Karpas-422 (cell line): ENCODE results near the gene OR2Y1. TPM values are rescaled to one million over a fixed set of nuclear protein-coding genes. Genes with fewer than 3 reads are reported as not detected.
"Not testable (repeated sequence)": the region's sequence is repeated elsewhere in the genome, so short reads cannot be mapped to it uniquely, and the experiment has no call there.

Experiments used
- DNase-seq: peaks from one replicate; pipeline ENCODE4 v3.0.0-alpha.2; 2015
- H2AFZ ChIP-seq: fragments of 200-600 bp; sonication (generic); 2 replicates; pipeline ENCODE4 v1.6.1; 2014; ENCODE audit warnings: antibody characterized with exemption, low read length, mixed read lengths
- H3K27ac ChIP-seq: fragments of 200-600 bp; sonication (generic); 2 replicates; pipeline ENCODE4 v1.5.1; 2014; ENCODE audit warnings: mild to moderate bottlenecking, low read length, moderate library complexity
- H3K27me3 ChIP-seq: fragments of 200-600 bp; sonication (generic); 2 replicates; pipeline ENCODE4 v1.6.1; 2014; ENCODE audit warnings: low read length, mixed read lengths
- H3K36me3 ChIP-seq: fragments of 200-600 bp; sonication (generic); 2 replicates; pipeline ENCODE4 v1.6.1; 2014; ENCODE audit warnings: low read length, mixed read lengths; ENCODE audit not compliant: insufficient read depth
- H3K4me1 ChIP-seq: fragments of 200-600 bp; sonication (generic); 2 replicates; pipeline ENCODE4 v1.6.1; 2014; ENCODE audit warnings: mild to moderate bottlenecking, low read length, mixed read lengths
- H3K4me2 ChIP-seq: fragments of 200-600 bp; sonication (generic); 2 replicates; pipeline ENCODE4 v1.6.1; 2014; ENCODE audit warnings: low read length, low read depth, mild to moderate bottlenecking; ENCODE audit not compliant: poor library complexity, severe bottlenecking
- H3K4me3 ChIP-seq: fragments of 200-600 bp; sonication (generic); 2 replicates; pipeline ENCODE4 v1.5.1; 2014; ENCODE audit warnings: mild to moderate bottlenecking, antibody characterized with exemption, low read length, mixed read lengths
- H3K79me2 ChIP-seq: fragments of 200-600 bp; sonication (generic); 2 replicates; pipeline ENCODE4 v1.6.1; 2014; ENCODE audit warnings: mild to moderate bottlenecking, low read length, mixed read lengths
- H3K9ac ChIP-seq: fragments of 200-600 bp; sonication (generic); 2 replicates; pipeline ENCODE4 v1.6.0; 2014; ENCODE audit warnings: low read length
- H3K9me2 ChIP-seq: fragments of 200-600 bp; sonication (generic), shearing (Covaris generic); replicated peaks from 2 replicates; pipeline ENCODE4 v1.6.0; 2014; ENCODE audit warnings: mild to moderate bottlenecking, low read length, moderate library complexity; ENCODE audit not compliant: insufficient read depth
- H3K9me3 ChIP-seq: fragments of 300-700, 200-600 bp; sonication (generic); 2 replicates; pipeline ENCODE4 v1.6.1; 2014; ENCODE audit warnings: low read length, mixed read lengths
- H4K20me1 ChIP-seq: fragments of 200-600 bp; sonication (generic); 2 replicates; pipeline ENCODE4 v1.6.1; 2014; ENCODE audit warnings: mild to moderate bottlenecking, antibody characterized with exemption, low read length, low read depth; ENCODE audit not compliant: insufficient read depth
- total RNA-seq: library from RNA; depleted of rRNA; stranded (reverse); fragments of >200 nt; shearing (Covaris generic); gene quantifications from 2 replicates; pipeline ENCODE4 v1.2.3, GENCODE V29; 2014; ENCODE audit warnings: low replicate concordance

Gene OR2Y1
- total RNA-seq, 1 experiment from 2014 or later = not detected

DNA sequence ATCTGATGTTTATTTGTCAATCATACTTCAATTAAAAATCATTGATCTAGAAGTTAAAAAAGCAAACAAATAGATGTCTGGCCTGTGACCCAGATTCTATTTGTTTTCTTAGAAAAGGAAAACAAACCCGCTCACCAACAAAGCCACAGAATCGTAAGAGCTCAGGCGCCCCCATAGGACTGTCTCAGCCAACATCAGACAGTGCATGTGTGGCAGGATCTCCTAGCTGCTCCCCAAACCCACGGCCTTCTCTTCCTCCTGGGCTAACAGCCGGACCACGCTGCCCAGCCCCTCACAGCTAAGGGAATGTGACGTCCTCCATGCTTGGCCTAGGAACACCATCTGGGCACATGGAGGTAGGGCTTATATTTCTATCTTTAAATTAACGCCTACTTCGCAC, 19.4 kb downstream of the OR2Y1 start:
- H3K36me3 ChIP-seq = no peaks in the 10 kb centered on the region
- H3K79me2 ChIP-seq = no peaks in the 10 kb centered on the region
- H3K9ac ChIP-seq = no peak overlapping the region
- H3K9me2 ChIP-seq = no peaks in the 10 kb centered on the region
- no peak overlapping the region for H3K4me3 ChIP-seq
- no peaks in the 10 kb centered on the region for H3K4me1 ChIP-seq
- H4K20me1 ChIP-seq = no peaks in the 10 kb centered on the region
- H3K27ac ChIP-seq = no peak overlapping the region
- no peak for DNase-seq
- no peak overlapping the region for H3K4me2 ChIP-seq
- H3K27me3 ChIP-seq = no peaks in the 10 kb centered on the region
- no peaks in the 10 kb centered on the region for H3K9me3 ChIP-seq
- H2AFZ ChIP-seq = no peak overlapping the region

DNA sequence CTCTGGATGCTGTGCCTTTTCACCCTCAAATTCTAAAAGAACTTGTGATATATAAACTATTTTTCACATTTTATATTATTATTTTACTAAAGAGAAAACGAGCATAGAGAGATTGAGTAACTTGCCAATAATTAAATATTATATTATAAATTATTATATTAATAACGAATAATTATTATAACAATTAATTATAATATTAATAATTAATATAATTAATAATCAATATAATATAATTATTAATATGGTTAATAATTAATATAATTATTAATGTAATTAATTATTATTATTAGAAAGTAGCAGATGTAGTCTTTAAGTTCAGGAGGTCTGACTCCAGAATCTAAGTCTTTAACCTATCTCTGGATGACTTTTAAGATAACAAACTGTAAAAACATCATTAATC, 20.1 kb downstream of the OR2Y1 start:
- no peak overlapping the region for H3K27ac ChIP-seq
- DNase-seq = no peak
- H2AFZ ChIP-seq = no peak overlapping the region
- H3K9me2 ChIP-seq = no peaks in the 10 kb centered on the region
- H3K4me1 ChIP-seq = no peaks in the 10 kb centered on the region
- no peaks in the 10 kb centered on the region for H3K9me3 ChIP-seq
- H4K20me1 ChIP-seq = no peaks in the 10 kb centered on the region
- no peak overlapping the region for H3K4me2 ChIP-seq
- no peaks in the 10 kb centered on the region for H3K27me3 ChIP-seq
- H3K4me3 ChIP-seq = no peak overlapping the region
- H3K36me3 ChIP-seq = no peaks in the 10 kb centered on the region
- H3K79me2 ChIP-seq = no peaks in the 10 kb centered on the region
- H3K9ac ChIP-seq = no peak overlapping the region

DNA sequence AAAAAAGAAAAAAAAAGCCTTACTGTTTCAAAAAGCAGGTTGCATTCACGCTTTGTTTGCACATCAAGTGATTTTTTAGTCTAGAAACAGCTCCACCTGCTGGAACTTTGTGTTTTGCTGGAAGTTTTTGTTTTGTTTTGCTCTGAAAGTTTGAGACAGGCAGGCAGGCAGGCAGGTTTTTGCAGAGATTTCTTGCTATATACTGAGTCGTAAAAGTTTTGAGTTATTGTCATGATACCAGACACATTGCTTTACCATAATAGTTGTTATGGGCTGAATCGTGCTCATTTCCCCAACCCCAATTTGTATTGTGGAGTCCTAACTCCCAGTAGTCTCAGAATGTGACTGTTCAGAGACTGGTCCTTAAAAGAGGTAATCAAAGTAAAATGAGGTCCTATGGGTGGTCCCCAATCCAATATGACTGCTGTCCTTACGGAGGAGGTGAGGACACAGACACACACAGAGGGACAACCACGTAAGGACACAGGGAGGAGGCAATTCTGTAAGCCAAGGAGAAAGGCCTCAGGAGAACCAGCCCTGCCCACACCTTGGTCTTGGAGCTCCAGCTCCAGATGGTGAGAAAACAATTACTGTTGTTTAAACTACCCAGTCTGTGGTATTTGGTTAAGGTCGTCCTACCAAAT, 20.9 kb downstream of the OR2Y1 start:
- Histone ChIP-seq H2AFZ (no peak overlapping the region), H3K79me2 (no peaks in the 10 kb centered on the region), H3K36me3 (no peaks in the 10 kb centered on the region), H3K27me3 (no peaks in the 10 kb centered on the region), H3K4me3 (no peak overlapping the region), H4K20me1 (no peaks in the 10 kb centered on the region), H3K27ac (no peak overlapping the region), H3K9me3 (no peaks in the 10 kb centered on the region), H3K4me1 (no peaks in the 10 kb centered on the region), H3K9ac (no peak overlapping the region), H3K9me2 (no peaks in the 10 kb centered on the region), H3K4me2 (no peak overlapping the region)
- peak; percentile 66 for DNase-seq

DNA sequence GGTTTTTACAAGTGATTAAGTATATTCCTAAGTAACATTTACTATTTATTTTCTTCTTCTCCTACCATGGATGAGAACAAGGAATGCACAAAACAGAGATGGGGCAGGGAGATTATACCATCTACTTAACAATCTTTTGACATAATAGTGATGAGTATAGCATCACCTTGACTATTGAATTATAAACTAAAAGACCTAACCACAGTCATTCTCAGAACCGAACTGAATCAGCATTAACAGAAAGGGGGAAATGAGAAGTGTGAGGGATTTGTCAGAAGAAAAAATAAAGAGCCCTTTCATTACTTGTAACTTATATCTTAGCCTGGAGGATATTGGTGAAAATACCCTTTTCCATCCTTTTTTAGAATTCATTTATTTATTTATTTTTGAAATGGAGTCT, 21.9 kb downstream of the OR2Y1 start:
- Histone ChIP-seq H3K27ac (no peak overlapping the region), H3K79me2 (no peaks in the 10 kb centered on the region), H2AFZ (no peak overlapping the region), H4K20me1 (no peaks in the 10 kb centered on the region), H3K4me2 (no peak overlapping the region), H3K4me3 (no peak overlapping the region), H3K9me3 (no peaks in the 10 kb centered on the region), H3K9ac (no peak overlapping the region), H3K4me1 (no peaks in the 10 kb centered on the region), H3K36me3 (no peaks in the 10 kb centered on the region), H3K27me3 (no peaks in the 10 kb centered on the region), H3K9me2 (no peaks in the 10 kb centered on the region)
- DNase-seq = no peak

DNA sequence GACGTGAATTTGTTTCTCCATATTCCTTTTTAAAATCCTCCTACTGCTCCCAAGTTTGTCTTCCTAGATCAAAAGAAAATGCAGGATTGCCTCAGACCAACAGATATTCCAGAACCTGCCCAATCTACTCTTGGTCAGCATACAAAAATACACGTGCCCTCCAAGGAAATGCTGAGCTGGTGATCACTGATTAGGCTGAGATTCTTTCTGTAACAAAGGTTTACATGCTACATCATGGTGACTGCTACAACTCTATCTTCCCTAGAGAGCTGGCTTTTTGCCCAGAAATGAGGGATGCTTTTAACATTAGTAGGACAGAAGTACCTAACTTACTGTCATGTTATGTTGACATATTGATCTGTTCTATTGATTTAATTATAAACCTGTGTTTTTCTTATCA, 35.5 kb downstream of the OR2Y1 start:
- H3K27ac ChIP-seq = no peak overlapping the region
- H3K4me1 ChIP-seq = no peaks in the 10 kb centered on the region
- no peaks in the 10 kb centered on the region for H3K9me3 ChIP-seq
- H3K9me2 ChIP-seq = no peaks in the 10 kb centered on the region
- no peak overlapping the region for H3K9ac ChIP-seq
- H4K20me1 ChIP-seq = no peaks in the 10 kb centered on the region
- H2AFZ ChIP-seq = no peak overlapping the region
- H3K36me3 ChIP-seq = no peaks in the 10 kb centered on the region
- no peaks in the 10 kb centered on the region for H3K79me2 ChIP-seq
- no peak overlapping the region for H3K4me2 ChIP-seq
- no peak overlapping the region for H3K4me3 ChIP-seq
- DNase-seq = no peak
- H3K27me3 ChIP-seq = no peaks in the 10 kb centered on the region

DNA sequence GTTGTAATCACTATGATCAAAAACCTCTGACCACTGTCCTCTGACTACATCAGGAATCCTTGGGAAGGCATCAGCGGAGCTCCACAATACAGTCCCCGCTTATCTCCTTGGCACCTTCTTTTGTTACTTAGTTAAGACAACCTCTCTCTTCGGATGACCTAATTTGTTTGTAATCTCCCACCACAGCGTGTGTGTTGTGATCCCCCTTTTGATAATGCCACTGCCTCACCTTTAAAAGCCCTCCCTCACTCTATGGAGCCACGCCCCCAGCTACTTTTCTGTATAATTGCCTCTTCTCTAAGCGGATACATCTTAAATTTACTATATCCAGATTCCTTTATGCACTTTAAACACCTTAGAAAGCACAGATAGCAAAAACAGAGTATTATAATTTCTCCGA, 35.9 kb downstream of the OR2Y1 start:
- Histone ChIP-seq H4K20me1 (no peaks in the 10 kb centered on the region), H3K27me3 (no peaks in the 10 kb centered on the region), H2AFZ (no peak overlapping the region), H3K9me3 (no peaks in the 10 kb centered on the region), H3K4me2 (no peak overlapping the region), H3K36me3 (no peaks in the 10 kb centered on the region), H3K79me2 (no peaks in the 10 kb centered on the region), H3K4me3 (no peak overlapping the region), H3K4me1 (no peaks in the 10 kb centered on the region), H3K9me2 (no peaks in the 10 kb centered on the region), H3K27ac (no peak overlapping the region), H3K9ac (no peak overlapping the region)
- DNase-seq = no peak

DNA sequence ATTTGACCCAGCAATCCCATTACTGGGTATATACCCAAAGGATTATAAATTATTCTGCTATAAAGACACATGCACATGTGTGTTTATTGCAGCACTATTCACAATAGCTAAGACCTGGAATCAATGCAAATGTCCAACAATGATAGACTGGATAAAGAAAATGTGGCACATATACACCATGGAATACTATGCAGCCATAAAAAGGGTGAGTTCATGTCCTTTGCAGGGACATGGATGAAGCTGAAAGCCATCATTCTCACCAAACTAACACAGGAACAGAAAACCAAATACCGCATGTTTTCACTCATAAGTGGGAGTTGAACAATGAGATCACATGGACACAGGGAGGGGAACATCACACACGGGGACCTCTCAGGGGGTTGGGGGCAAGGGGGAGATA, 36.5 kb downstream of the OR2Y1 start:
- H3K9me3 ChIP-seq, H3K27ac ChIP-seq, DNase-seq, H3K9me2 ChIP-seq, H3K4me3 ChIP-seq, H3K9ac ChIP-seq, H3K4me2 ChIP-seq, H3K79me2 ChIP-seq, H3K4me1 ChIP-seq, H3K27me3 ChIP-seq, H3K36me3 ChIP-seq, H4K20me1 ChIP-seq, H2AFZ ChIP-seq: not testable (repeated sequence)

DNA sequence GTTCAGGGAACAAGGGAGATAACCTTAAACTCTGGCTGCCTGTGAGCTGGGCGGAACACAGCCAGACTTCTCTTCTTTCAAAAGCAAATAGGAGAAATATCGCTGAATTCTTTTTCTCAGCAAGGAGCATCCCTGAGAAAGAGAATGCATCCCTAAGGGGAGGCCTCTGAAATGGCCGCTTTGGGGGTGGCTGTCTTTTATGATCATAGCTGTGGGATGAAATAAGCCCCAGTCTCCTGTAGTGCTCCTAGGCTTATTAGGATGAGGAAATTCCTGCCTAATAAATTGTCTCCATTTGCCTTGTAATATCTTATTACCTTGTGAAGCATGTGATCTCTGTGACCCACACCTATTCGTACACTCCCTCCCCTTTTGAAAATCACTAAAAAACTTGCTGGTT, 39.4 kb downstream of the OR2Y1 start:
- not testable (repeated sequence) for H2AFZ ChIP-seq, H4K20me1 ChIP-seq, H3K4me1 ChIP-seq, H3K9me2 ChIP-seq, H3K79me2 ChIP-seq, H3K9me3 ChIP-seq, H3K27me3 ChIP-seq, DNase-seq, H3K36me3 ChIP-seq, H3K4me2 ChIP-seq, H3K27ac ChIP-seq, H3K9ac ChIP-seq, H3K4me3 ChIP-seq

DNA sequence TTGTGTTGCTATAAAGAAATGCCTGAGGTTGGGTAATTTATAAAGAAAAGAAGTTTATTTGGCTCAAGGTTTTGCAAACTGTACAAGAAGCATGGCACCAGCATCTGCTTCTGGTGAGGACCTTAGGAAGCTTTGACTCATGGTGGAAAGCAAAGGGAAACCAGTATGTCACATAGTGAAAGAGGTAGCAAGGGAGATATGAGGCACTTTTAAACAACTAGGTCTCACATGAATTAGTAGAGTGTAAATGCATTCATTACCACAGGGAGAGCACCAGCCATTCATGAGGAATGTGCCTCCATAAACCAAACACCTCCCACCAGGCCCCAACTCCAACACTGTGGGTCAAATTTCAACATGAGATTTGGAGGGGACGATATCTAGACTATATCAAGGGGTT, 40.8 kb downstream of the OR2Y1 start:
- Histone ChIP-seq H3K4me2 (no peak overlapping the region), H3K27me3 (no peaks in the 10 kb centered on the region), H3K9me2 (no peaks in the 10 kb centered on the region), H3K4me3 (no peak overlapping the region), H3K9ac (no peak overlapping the region), H3K79me2 (no peaks in the 10 kb centered on the region), H3K4me1 (no peaks in the 10 kb centered on the region), H3K36me3 (no peaks in the 10 kb centered on the region), H3K9me3 (no peaks in the 10 kb centered on the region), H4K20me1 (no peaks in the 10 kb centered on the region), H3K27ac (no peak overlapping the region), H2AFZ (no peak overlapping the region)
- DNase-seq = no peak
